ENCODE measurements around the gene AMH.
"Not testable (repeated sequence)": the region's sequence is repeated elsewhere in the genome, so short reads cannot be mapped to it uniquely, and the experiment has no call there.

Gene AMH

DNA sequence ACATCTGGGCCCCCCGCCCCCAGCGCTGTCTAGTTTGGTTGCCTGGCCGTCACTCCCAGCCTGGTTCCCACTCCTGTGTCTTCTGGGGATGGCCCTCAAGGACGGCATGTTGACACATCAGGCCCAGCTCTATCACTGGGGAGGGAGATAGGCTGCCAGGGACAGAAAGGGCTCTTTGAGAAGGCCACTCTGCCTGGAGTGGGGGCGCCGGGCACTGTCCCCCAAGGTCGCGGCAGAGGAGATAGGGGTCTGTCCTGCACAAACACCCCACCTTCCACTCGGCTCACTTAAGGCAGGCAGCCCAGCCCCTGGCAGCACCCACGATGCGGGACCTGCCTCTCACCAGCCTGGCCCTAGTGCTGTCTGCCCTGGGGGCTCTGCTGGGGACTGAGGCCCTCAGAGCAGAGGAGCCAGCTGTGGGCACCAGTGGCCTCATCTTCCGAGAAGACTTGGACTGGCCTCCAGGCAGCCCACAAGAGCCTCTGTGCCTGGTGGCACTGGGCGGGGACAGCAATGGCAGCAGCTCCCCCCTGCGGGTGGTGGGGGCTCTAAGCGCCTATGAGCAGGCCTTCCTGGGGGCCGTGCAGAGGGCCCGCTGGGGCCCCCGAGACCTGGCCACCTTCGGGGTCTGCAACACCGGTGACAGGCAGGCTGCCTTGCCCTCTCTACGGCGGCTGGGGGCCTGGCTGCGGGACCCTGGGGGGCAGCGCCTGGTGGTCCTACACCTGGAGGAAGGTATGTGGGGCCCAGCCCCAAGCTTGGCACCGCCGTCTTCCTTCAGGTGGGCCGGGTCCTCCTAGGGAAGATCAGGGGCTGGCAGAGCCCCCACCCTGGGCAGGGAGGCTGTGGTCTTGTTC is at the start of gene AMH:
Gene AMH, plus strand, starts transcription at position 314 of the 857 bp plus-strand sequence. Its CDS starts 10 bp downstream, at position 324.
- no peak for DNase-seq (ENCODE audit: low spot score)

DNA sequence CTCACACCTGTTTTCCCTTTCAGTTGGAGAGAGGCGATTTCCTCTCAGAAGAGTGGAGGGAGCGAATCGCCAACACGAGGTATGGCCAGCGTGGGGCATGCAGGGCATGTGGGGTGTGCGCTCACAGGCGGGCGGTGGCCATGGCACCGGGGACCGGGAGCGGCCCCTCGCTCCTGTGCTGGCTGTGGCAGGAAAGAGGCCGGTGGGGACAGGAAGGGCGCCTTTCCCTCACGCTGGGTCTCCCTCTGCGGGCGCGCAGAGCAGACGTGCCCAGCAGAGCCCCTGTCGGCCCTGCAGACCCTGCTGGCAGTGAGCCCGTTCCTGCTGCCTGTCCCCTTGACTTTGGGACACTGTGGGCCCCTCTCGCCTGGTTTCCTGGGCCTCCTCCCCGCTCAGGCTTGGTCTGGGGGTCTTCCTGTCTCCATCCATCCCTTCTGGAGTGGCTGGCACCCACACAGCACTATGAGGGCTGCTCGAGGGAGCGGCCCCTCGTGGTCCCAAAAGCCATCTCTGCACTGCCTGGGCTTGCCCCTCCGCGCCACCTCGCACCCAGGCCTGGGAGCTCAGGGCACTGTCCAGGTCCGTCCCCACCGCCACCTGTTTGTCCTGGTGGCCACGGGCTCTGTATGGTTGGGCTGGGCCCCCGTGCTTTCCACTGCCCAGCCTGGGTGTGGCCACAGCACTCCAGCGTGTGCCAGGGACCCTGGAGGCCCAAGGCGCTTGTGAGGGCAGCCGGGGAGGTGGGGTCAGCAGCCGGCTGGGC is 49.1 kb upstream of the AMH start:
- no peak for DNase-seq (ENCODE audit: low spot score)

GRCh38 chr19:2200624-2201294 is 48.4 kb upstream of the AMH start:
- DNase-seq (ENCODE audit: low spot score) = not testable (repeated sequence)

DNA sequence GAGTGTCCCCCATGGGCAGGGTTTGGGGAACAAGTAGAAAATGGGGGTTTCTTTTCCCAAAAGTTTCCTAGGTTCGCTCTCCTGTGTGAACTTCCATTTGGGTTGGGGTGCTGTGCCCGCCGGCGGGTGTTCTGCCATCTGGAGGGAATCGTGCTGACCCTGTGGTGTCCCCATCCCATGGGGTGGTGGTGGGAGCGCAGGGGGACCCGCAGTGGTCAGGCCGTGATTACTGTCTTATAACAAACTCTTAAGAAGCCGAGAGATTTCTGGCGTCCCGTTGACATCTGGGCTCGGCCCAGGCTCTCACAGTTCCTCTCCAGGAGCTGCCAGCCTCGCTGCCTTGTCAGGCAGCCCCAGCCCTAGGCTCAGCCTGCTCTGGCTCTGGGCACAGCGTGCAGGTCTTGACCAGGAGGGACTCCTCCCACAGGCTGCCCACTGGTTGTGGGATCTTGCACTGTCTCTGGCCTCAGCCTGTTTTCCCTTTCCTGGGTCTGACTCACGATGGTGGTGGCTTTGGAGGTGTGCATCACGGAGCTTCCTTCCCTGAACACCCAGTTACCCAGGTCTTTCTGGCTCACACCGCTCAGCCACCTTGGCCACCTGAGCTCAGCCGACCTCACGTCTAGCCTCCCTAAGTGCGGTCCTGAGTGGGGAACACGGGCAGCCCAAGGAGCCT is 47.5 kb upstream of the AMH start:
- DNase-seq (ENCODE audit: low spot score) = no peak

DNA sequence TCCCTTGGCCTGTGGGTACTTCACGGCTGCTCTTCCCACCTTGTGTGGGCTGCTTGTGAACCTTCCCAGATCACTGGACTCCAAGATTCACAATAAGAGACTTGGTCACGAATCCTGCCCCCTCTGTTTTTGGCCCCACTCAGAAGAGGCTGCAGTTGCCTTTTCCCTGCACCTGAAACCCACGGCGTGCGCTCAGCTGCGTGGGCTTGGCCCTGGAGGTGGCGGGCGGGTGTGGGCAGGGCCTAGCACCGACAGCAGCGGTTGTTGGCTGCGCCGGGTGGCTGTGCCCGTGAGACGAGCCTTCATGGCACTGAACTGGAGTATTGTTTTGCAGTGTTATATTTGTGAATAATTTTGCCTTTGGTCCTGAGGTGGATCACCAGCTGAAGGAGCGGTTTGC is 46.8 kb upstream of the AMH start:
- DNase-seq (ENCODE audit: low spot score) = no peak

GRCh38 chr19:2207008-2207407 is 42.1 kb upstream of the AMH start:
- no peak for DNase-seq (ENCODE audit: low spot score)

GRCh38 chr19:2207991-2208860 is 40.9 kb upstream of the AMH start:
- DNase-seq (ENCODE audit: low spot score) = peak; percentile 67

DNA sequence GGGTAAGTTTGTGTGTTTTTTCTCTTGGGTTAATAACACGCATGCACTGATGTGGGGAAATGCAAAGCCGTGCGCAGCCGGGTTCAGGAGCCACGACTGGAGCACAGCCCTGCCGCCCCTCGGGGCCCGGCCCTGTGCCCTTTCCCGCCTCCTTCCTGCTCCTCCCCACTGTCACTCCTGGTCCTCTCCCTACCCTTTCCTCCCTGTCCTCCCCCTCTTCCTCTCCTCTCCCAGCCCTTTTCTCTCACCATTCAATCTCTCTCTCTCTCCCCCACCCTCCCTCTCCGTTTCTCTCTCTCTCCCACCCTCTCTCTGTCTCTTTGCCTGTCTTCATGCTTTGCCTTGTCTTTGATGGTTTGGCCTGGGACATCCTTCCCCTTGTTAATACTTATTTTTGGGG is 40.1 kb upstream of the AMH start:
- no peak for DNase-seq (ENCODE audit: low spot score)

DNA sequence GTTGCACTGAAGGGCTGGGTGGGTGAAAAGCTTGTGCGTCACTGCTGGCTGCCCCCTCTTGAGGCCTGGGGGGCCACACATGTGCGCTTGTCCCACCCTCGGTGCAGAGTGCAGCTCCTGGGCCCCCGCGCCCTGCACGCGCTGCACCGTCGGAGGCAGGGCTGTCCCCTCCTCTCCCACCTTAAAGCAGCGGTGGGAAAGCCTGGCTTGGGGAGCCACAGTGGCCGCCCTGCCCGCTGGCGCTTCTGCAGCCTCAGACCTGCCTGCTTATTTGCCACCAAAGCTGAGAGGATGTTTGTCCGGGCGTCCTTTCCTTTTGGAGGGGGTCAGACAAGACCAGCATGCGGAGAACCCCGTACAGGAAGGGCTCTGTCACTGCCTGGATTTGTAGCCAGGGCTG is 39.7 kb upstream of the AMH start:
- no peak for DNase-seq (ENCODE audit: low spot score)

GRCh38 chr19:2210206-2210605 is 38.9 kb upstream of the AMH start:
- DNase-seq (ENCODE audit: low spot score) = no peak

- DNase-seq (ENCODE audit: low spot score) = no peak
These were observed 38.0 kb upstream of the AMH start for GRCh38 chr19:2210987-2211740.

DNA sequence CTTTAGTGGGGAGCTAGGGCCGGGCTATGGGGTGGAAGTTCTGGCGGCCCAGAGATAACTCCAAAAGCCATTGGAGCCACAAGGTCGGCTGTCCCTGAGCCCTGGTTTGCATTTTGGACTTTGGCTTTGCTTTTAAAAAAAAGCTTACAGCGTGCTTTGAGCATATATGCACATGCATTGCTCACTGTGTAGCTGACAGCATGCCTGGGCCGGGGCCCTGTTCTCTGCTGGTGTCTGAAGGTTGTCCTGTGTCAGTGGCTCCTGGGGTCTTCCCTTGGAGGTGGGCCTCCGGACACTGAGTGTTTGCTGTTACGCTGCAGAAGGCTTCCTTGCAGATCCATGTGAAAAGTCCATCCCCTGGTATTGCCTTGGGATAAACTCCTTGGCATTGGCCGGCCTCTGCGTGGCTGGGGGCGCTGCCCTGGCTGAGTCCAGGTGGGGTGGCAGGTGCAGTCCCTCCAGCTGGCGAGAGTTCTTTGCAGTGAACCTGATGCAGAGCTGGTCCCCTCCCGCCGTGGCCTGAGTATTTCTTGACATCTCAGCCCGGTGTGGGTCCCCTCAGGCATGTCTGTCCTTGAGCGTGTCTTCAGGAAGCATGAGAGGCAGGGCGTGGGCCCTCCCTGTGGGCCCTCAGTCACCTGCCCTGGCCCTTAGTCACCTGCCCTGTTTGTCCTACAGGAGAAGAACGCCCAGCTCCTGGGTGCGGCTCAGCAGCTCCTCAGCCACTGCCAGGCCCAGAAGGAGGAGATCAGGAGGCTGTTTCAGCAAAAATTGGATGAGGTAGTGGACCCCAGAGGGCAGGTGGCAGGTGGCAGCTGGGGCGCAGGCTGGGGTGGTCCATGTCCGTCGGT is 36.0 kb upstream of the AMH start:
- DNase-seq (ENCODE audit: low spot score) = no peak

DNA sequence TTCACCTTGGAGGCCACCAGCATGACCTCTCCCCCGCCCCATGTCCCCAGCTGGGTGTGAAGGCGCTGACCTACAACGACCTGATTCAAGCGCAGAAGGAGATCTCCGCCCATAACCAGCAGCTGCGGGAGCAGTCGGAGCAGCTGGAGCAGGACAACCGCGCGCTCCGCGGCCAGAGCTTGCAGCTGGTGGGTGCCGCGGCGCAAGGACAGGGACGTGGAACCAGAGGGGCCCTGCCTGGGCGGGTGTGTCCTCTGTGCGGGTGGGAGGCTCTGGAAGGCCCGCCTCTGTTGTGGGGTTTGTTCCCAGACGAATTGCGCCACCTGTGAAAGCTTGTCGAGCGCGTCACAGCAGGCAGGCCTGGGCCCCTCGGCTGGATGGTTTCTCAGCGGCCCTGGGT is 35.3 kb upstream of the AMH start:
- no peak for DNase-seq (ENCODE audit: low spot score)

DNA sequence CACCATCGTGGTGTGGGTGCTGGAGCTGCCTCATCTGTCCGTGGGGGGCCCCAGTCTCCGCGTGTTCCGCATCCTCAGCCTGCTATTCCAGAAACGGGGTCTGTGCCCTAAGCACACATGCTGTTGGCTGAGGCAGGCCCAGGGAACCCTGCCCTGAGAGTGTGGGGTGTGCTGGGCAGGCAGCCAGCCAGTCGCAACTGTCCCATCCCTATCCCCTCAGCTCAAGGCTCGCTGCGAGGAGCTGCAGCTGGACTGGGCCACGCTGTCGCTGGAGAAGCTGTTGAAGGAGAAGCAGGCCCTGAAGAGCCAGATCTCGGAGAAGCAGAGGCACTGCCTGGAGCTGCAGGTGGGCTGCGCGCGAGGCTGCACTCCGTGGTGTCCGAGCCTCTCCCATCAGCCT is 34.9 kb upstream of the AMH start:
- no peak for DNase-seq (ENCODE audit: low spot score)

- no peak for DNase-seq (ENCODE audit: low spot score)
These were observed 33.8 kb upstream of the AMH start for GRCh38 chr19:2215281-2215751.

- no peak for DNase-seq (ENCODE audit: low spot score)
These were observed 32.5 kb upstream of the AMH start for GRCh38 chr19:2216361-2217225.

DNA sequence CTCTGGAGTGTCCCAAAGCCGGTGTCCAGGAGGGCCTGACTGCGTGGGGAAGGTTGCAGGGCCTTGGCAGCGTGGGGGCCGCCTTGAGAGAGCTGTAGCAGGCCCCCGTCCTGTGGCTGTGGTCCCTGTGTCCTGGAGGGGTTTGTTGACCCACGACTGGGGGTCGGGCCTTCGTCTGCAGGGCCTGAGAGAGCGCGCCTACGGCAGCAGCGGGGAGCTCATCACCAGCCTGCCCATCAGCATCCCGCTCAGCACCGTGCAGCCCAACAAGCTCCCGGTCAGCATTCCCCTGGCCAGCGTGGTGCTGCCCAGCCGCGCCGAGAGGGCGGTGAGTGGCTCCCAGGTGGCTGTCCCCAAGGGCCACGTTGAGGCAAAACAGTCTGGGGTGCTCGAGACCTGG is 31.5 kb upstream of the AMH start:
- DNase-seq (ENCODE audit: low spot score) = no peak

DNA sequence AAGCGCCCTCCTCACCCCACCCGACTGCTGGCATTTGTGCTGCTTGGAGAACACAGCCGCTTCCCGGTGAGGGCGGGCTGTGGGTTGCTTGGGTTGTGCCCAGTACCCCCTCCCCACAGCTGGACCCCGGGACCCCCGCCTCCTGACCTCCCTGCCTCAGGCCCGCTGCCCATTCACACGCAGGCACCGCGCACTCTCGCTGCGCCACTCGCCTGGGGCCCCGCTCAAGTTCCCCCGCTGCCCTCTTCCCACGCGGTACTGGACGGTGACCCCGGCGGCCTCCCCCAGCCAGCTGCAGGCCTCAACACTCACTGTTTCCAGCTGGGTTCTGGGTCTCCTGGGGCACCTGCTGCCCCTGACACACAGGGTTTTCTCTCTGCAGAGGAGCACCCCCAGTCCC is 29.4 kb upstream of the AMH start:
- no peak for DNase-seq (ENCODE audit: low spot score)

All from germinal center (tissue), 1 donor.